MCF 10A (cell line): ENCODE data around the gene KCTD18. TPM values are rescaled to one million over a fixed set of nuclear protein-coding genes. Genes with fewer than 3 reads are reported as not detected.

Experiments used
- BruUV-seq: library from RNA; stranded (reverse); fragments of 400-500 nt; replicated peaks from 2 replicates; lab custom pipeline; 2021; lab: Mats Ljungman, UMichigan
- CTCF ChIA-PET: fragments of 300-600 bp; sonication (Branson Sonifier 250); formaldehyde crosslinking; extraction: SDS; loops from one replicate; lab custom pipeline; 2021; ENCODE audit warnings: antibody characterized with exemption, inconsistent platforms; lab: Yijun Ruan, JAX
- POLR2A ChIA-PET: fragments of 300-600, 350-650 bp; sonication (Branson Sonifier 250); formaldehyde crosslinking; extraction: SDS; loops from one replicate; lab custom pipeline; 2020; ENCODE audit warnings: antibody characterized with exemption, inconsistent platforms; lab: Yijun Ruan, JAX
- DNase-seq: peaks from one replicate; pipeline ENCODE4 v3.0.0-alpha.2; 2018; ENCODE audit not compliant: unreplicated experiment
- H3K27ac Mint-ChIP-seq: one replicate; pipeline ENCODE4 v1.8.0; 2022; ENCODE audit warnings: mild to moderate bottlenecking, low read depth, mixed read lengths; ENCODE audit not compliant: unreplicated experiment
- H3K27me3 Mint-ChIP-seq: one replicate; pipeline ENCODE4 v1.8.0; 2022; ENCODE audit warnings: mixed read lengths; ENCODE audit not compliant: insufficient read depth, unreplicated experiment
- H3K36me3 Mint-ChIP-seq: one replicate; pipeline ENCODE4 v1.8.0; 2022; ENCODE audit warnings: mild to moderate bottlenecking, moderate library complexity, mixed read lengths; ENCODE audit not compliant: insufficient read depth, unreplicated experiment
- H3K4me1 Mint-ChIP-seq: one replicate; pipeline ENCODE4 v1.8.0; 2022; ENCODE audit warnings: mixed read lengths; ENCODE audit not compliant: insufficient read depth, unreplicated experiment
- H3K4me3 Mint-ChIP-seq: one replicate; pipeline ENCODE4 v1.8.0; 2022; ENCODE audit warnings: mild to moderate bottlenecking, moderate library complexity, mixed read lengths; ENCODE audit not compliant: unreplicated experiment
- H3K9me3 Mint-ChIP-seq: one replicate; pipeline ENCODE4 v1.8.0; 2022; ENCODE audit warnings: mixed read lengths; ENCODE audit not compliant: unreplicated experiment
- intact Hi-C: fragments of 100-400 bp; cut with micrococcal nuclease; formaldehyde crosslinking; loops from 2 replicates; pipeline ENCODE4 v1.14.1; 2022
- total RNA-seq: library from RNA; stranded (reverse); gene quantifications from 2 replicates; pipeline ENCODE4 v1.2.3, GENCODE V29; 2022
- TF ChIP-seq, protein P1 (sequence below): fragments of 200-600 bp; IDR thresholded peaks from one replicate; pipeline ENCODE4 v1.8.0; 2022; ENCODE audit warnings: antibody characterized with exemption, mild to moderate bottlenecking; ENCODE audit not compliant: unreplicated experiment

Gene KCTD18
- total RNA-seq, 1 experiment from 2014 or later: 13.5 TPM

- intact Hi-C loops: no loop called here
- DNase-seq: no peak
- ChIA-PET POLR2A (interaction anchor here (1.3 kb wide), 1 partner anchor 521 kb away, joined by 3 read pairs; the partner anchor contains the start of genes MAIP1 and TYW5), CTCF (interaction anchor here (0.6 to 2.6 kb wide), 9 partner anchors 9 to 500 kb away, joined by 3 to 11 read pairs (median 3); no protein-coding TSS in a partner anchor)
- Mint-ChIP-seq H3K4me3 (no peak overlapping the region), H3K9me3 (no peaks in the 10 kb centered on the region), H3K36me3 (peaks cover 62% of the 10 kb centered on the region), H3K27me3 (no peaks in the 10 kb centered on the region), H3K27ac (no peak overlapping the region), H3K4me1 (peaks cover 12% of the 10 kb centered on the region)
- TF ChIP-seq, protein P1, sequence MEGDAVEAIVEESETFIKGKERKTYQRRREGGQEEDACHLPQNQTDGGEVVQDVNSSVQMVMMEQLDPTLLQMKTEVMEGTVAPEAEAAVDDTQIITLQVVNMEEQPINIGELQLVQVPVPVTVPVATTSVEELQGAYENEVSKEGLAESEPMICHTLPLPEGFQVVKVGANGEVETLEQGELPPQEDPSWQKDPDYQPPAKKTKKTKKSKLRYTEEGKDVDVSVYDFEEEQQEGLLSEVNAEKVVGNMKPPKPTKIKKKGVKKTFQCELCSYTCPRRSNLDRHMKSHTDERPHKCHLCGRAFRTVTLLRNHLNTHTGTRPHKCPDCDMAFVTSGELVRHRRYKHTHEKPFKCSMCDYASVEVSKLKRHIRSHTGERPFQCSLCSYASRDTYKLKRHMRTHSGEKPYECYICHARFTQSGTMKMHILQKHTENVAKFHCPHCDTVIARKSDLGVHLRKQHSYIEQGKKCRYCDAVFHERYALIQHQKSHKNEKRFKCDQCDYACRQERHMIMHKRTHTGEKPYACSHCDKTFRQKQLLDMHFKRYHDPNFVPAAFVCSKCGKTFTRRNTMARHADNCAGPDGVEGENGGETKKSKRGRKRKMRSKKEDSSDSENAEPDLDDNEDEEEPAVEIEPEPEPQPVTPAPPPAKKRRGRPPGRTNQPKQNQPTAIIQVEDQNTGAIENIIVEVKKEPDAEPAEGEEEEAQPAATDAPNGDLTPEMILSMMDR: no peak
- no TSS peak for BruUV-seq
These were observed 34.1 kb downstream of the KCTD18 start for GRCh38 chr2:200475795-200476194.

- ChIA-PET POLR2A (interaction anchor here (0.6 kb wide), 1 partner anchor 497 kb away, joined by 3 read pairs; no protein-coding TSS in a partner anchor), CTCF (interaction anchor here (0.8 to 3.9 kb wide), 8 partner anchors 9 to 499 kb away, joined by 3 to 30 read pairs (median 16); no protein-coding TSS in a partner anchor)
- no peak overlapping the region for H3K4me3 Mint-ChIP-seq
- DNase-seq: no peak
- TF ChIP-seq, protein P1: no peak
- peaks cover 74% of the 10 kb centered on the region for H3K36me3 Mint-ChIP-seq
- H3K9me3 Mint-ChIP-seq: no peaks in the 10 kb centered on the region
- no peaks in the 10 kb centered on the region for H3K4me1 Mint-ChIP-seq
- intact Hi-C loops: no loop called here
- no peaks in the 10 kb centered on the region for H3K27me3 Mint-ChIP-seq
- H3K27ac Mint-ChIP-seq: no peak overlapping the region
- BruUV-seq: no TSS peak
These were observed 36.9 kb downstream of the KCTD18 start for GRCh38 chr2:200472853-200473464.

DNA sequence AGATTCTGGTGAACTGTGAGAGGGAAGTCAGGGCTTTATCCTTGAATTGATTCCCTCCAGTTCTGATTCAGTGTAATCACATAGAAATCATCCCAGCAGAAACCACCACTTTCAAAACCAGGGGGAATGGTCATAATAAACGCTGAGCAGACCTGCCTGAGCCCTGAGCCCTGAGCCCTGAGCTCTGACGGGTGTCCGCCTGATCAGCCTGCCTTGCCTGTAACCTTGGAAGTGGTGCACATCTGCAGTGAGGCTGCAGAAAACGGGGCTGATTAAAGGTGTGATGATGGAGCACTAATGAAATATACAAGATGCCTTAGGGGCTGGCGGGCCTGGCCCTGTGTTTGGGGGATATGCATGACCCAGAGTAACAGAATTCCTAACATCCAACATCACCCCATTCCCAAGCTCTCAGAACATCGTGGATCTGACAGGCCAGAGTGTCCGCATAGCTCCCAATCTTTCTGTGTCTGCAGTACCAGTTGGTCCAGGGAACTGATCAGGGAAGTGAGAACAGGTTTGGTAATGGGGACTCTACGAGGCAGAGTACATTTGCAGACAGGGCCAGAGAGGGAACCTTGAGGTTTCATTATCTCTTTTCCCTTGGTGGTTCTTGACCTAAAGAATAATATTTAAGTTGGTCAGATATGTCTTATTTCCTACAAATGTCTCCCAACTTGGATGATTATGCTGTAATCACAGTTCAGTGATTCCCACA is 37.8 kb downstream of the KCTD18 start:
- Mint-ChIP-seq H3K9me3 (no peaks in the 10 kb centered on the region), H3K27me3 (no peaks in the 10 kb centered on the region), H3K4me3 (no peak overlapping the region), H3K36me3 (peaks cover 71% of the 10 kb centered on the region), H3K27ac (no peak overlapping the region), H3K4me1 (no peaks in the 10 kb centered on the region)
- DNase-seq: no peak
- TF ChIP-seq, protein P1: no peak
- BruUV-seq: no TSS peak
- intact Hi-C loops: loop anchor here (1.0 kb wide), 1 partner anchor 492 kb away; no protein-coding TSS in a partner anchor
- POLR2A ChIA-PET: no interaction called here
- CTCF ChIA-PET: interaction anchor here (0.7 to 3.9 kb wide), 12 partner anchors 9 to 498 kb away, joined by 3 to 30 read pairs (median 8); no protein-coding TSS in a partner anchor

DNA sequence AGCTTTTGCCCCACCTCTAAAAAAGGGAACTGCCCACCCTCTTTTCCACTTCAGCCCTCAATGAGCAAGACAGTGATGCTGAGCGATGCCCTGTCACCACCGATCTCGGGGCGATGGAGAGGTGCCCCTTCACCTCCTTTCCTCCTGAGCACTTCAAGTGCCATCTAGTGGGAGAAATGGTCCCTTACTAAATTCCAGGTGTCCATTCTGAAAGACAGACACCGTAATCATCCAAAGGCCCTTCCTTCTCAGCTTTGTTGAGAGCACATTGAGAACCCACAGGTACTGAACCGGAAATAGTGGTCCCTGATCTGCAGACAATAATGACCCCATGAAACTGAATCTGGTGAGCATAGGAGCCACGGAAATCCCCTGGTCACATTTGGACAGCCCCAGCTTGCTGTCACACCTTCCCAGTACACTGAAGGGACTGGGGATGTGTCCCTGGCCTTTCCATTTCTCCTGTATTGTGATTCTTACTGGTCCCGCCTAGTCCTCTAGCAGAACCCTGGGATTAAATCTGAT is 38.5 kb downstream of the KCTD18 start:
- Mint-ChIP-seq H3K27ac (peak overlapping the region; percentile 11), H3K4me3 (no peak overlapping the region), H3K36me3 (peaks cover 71% of the 10 kb centered on the region), H3K27me3 (no peaks in the 10 kb centered on the region), H3K9me3 (no peaks in the 10 kb centered on the region), H3K4me1 (no peaks in the 10 kb centered on the region)
- intact Hi-C loops: loop anchor here (1.0 kb wide), 1 partner anchor 491 kb away; no protein-coding TSS in a partner anchor
- ChIA-PET POLR2A (no interaction called here), CTCF (interaction anchor here (0.6 to 3.9 kb wide), 22 partner anchors 10 to 766 kb away, joined by 3 to 30 read pairs (median 4); no protein-coding TSS in a partner anchor)
- peak; percentile 36 for DNase-seq
- BruUV-seq: no TSS peak
- TF ChIP-seq, protein P1: peak; percentile 45
